Coronary artery (tissue), 2 donors: ENCODE results near the gene CEBPG.

Experiments used
- DNase-seq: peaks from one replicate; pipeline ENCODE4 v3.0.0-alpha.2; 2017; ENCODE audit warnings: low spot score
- H3K27ac ChIP-seq, 2 donors: fragments of 200-600 bp; sonication (generic); one replicate each; pipeline ENCODE4 v1.5.1; 2016 to 2019
- H3K4me3 ChIP-seq: fragments of 200-600 bp; sonication (generic); 2 replicates; pipeline ENCODE4 v1.5.1; 2016; ENCODE audit warnings: mild to moderate bottlenecking, moderate library complexity
- CTCF ChIP-seq: fragments of 200-600 bp; sonication (generic); IDR thresholded peaks from one replicate; pipeline ENCODE4 v1.5.1; 2019; ENCODE audit warnings: antibody characterized with exemption

Gene CEBPG

GRCh38 chr19:33333642-33334041 lies 39.9 kb upstream of the CEBPG start:
- DNase-seq, result no peak
- no peak overlapping the region for H3K4me3 ChIP-seq
- no peak overlapping the region for H3K27ac ChIP-seq
- no peak for TF ChIP-seq CTCF

- Histone ChIP-seq H3K4me3 (no peak overlapping the region), H3K27ac (no peak overlapping the region)
- TF ChIP-seq CTCF, result no peak
- no peak for DNase-seq
Measured at GRCh38 chr19:33334271-33334670, 39.2 kb upstream of the CEBPG start.

GRCh38 chr19:33335446-33335845 lies 38.1 kb upstream of the CEBPG start:
- TF ChIP-seq CTCF, result no peak
- no peak overlapping the region for H3K4me3 ChIP-seq
- DNase-seq, result no peak
- H3K27ac ChIP-seq, result no peak overlapping the region

GRCh38 chr19:33339016-33339984 lies 34.2 kb upstream of the CEBPG start:
- Histone ChIP-seq H3K4me3 (no peak overlapping the region), H3K27ac (no peak overlapping the region)
- no peak for DNase-seq
- TF ChIP-seq CTCF, result no peak

- no peak for DNase-seq
- Histone ChIP-seq H3K4me3 (no peak overlapping the region), H3K27ac (no peak overlapping the region)
- no peak for TF ChIP-seq CTCF
Measured at GRCh38 chr19:33340991-33341390, 32.5 kb upstream of the CEBPG start.

- no peak for DNase-seq
- no peak for TF ChIP-seq CTCF
- H3K27ac ChIP-seq, result no peak overlapping the region
- no peak overlapping the region for H3K4me3 ChIP-seq
Measured at GRCh38 chr19:33343301-33343700, 30.2 kb upstream of the CEBPG start.
